Activated CD4-positive, alpha-beta T cell treated with anti-CD3 and anti-CD28 coated beads, Interleukin-2, amount 50 U/mL, for 16 hours (primary cell): ENCODE data around the gene RPS6KB2.
"Not testable (repeated sequence)": the region's sequence is repeated elsewhere in the genome, so short reads cannot be mapped to it uniquely, and the experiment has no call there.

Experiments
- DNase-seq: peaks from one replicate; pipeline ENCODE4 v3.0.0-alpha.2; 2020

The RPS6KB2 gene

DNA sequence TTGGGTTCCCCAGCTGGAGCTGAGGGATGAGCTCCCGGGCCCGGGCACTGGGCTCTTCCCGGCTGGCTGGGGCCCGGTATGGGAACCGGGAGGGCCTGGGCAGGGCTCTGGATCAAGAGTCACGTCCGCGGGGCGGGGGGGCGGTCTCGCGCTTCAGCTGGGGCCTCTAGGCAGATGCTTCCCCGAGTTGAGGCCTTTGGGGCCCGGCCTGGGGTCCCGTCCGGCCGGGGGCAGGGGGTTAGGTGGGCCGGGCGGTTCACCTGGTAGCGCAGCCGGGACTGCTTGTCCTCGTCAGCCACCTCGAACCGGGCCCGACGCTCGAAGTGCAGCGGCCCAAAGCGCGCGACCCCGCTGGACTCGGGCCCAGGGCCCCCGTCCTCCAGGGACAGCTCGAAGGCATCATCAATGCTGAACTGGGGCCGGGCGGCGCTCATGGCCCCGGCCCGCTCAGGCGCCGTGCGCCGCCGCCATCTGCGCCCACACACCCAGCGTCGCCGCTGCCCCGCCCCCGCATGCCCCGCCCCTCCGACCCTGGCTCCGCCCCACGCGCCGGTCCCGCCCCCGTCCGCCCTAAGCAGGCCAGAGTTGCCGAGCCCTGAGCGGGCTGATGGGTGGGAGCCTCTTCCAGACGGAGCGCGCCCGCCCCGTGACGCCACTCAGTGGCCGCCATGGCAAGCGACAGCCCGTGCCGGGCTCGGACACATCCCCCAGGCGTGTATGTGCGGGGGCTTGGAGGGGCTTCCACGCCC is 40.6 kb downstream of the RPS6KB2 start, which contains the start of gene TMEM134:
TSS of gene TMEM134 (minus strand) at position 493 of the 749 bp plus-strand sequence. CDS start at position 434, 59 bp downstream.
- peak; percentile 95 for DNase-seq

DNA sequence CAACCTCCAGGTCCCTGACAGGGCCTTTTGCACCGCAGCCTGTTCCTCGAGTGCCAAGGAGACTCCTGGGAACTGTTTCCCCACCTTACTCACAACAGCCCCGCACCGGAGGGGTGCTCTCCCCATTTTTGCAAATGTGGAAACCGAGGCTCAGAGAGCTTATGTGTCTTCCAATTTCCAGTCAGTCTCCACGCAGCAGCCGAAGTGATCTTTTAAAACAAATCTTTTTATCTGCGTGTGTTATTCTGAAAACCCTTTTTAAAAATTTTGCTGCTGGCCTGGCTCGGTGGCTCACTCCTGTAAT is 41.2 kb downstream of the RPS6KB2 start:
- no peak for DNase-seq

DNA sequence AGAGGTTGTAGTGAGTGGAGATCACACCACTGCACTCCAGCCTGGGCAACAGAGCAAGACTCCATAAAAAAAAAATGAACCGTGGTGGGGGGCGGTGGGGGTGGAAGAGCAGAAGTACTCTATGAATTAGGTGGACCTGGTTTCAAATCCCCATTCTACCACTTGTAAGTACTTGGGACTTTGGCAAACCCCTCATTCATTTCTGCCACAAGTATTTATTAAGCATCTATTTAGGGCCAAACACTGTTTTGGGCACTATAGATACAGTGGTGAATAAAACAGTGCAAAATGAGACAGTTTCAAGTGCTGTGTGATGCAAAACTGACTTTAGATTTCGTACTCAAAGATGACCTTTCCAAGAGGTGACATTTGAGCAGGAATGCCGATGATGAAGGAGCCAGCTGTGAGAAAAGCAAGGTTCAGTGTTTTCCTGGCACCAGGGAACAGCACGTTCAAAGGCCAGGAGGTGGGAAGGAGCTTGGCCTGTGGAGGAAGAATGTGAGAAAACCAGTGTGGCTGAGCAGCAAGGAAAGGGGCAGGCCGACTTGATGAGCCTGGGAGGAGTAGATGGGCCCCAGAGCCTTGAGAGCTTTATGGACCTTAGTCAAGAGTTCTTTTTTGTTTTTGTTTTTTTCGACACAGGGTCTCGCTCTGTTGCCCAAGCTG is 42.2 kb downstream of the RPS6KB2 start:
- DNase-seq = no peak

DNA sequence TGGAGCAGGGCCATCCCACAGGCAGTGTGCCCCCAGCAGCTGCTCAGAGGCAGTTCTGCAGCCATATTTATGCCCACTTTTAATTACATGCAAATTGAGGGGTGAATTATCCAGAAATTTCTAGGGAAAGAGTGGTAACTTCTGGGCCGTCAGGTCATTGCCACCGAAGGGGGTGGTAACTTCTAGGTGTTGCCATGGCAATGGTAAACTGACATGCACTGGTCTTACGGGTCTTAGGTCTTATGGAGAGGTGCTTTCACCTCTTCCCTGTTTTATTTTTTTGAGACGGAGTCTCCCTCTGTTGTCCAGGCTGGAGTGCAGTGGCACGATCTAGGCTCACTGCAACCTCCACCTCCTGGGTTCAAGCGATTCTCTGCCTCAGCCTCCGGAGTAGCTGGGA is 44.6 kb downstream of the RPS6KB2 start:
- no peak for DNase-seq

DNA sequence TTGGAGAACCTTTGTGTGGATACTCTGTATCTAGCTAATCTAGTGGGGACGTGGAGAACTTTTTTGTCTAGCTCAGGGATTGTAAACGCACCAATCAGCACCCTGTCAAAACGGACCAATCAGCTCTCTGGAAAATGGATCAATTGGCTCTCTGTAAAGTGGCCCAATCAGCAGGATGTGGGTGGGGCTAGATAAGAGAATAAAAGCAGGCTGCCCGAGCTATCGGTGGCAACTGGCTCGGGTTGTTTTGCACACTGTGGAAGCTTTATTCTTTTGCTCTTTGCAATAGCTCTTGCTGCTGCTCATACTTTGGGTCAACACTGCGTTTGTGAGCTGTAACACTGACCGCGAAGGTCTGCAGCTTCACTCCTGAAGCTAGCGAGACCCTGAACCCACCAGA is 48.4 kb downstream of the RPS6KB2 start:
- DNase-seq = not testable (repeated sequence)

DNA sequence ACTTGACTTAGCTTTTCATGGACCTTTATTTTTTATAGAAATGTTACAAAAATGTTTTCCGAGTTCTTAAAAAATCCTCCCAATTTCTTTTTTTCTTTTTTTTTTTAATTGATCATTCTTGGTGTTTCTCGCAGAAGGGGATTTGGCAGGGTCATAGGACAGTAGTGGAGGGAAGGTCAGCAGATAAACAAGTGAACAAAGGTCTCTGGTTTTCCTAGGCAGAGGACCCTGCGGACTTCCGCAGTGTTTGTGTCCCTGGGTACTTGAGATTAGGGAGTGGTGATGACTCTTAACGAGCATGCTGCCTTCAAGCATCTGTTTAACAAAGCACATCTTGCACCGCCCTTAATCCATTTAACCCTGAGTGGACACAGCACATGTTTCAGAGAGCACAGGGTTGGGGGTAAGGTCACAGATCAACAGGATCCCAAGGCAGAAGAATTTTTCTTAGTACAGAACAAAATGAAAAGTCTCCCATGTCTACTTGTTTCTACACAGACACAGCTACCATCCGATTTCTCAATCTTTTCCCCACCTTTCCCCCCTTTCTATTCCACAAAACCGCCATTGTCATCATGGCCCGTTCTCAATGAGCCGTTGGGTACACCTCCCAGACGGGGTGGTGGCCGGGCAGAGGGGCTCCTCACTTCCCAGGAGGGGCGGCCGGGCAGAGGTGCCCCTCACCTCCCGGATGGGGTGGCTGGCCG is 49.2 kb downstream of the RPS6KB2 start:
- not testable (repeated sequence) for DNase-seq

DNA sequence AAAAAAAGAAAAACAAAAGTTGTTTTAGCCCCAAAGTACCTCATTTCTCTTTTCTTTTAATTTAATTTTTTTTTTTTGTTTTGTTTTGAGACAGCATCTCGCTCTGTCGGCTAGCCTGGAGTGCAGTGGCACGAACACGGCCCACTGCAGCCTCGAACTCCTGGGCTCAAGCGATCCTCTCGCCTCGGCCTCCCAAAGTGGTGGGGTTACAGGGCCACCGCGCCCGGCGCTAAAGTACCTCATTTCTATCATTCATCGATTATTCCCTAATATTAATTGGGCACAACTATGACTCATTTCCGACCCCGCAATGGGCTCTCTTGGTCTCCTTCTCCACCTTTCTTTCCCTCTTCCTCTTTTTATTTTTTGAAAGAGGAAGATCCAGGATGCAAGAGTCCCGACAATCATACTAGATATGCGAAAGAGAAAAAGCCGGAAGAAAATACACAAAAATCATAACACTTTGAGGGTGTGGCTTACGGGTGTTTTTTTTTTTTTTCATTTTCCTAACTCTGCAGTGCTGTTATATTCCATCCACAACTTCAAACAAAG is 54.1 kb downstream of the RPS6KB2 start:
- no peak for DNase-seq

DNA sequence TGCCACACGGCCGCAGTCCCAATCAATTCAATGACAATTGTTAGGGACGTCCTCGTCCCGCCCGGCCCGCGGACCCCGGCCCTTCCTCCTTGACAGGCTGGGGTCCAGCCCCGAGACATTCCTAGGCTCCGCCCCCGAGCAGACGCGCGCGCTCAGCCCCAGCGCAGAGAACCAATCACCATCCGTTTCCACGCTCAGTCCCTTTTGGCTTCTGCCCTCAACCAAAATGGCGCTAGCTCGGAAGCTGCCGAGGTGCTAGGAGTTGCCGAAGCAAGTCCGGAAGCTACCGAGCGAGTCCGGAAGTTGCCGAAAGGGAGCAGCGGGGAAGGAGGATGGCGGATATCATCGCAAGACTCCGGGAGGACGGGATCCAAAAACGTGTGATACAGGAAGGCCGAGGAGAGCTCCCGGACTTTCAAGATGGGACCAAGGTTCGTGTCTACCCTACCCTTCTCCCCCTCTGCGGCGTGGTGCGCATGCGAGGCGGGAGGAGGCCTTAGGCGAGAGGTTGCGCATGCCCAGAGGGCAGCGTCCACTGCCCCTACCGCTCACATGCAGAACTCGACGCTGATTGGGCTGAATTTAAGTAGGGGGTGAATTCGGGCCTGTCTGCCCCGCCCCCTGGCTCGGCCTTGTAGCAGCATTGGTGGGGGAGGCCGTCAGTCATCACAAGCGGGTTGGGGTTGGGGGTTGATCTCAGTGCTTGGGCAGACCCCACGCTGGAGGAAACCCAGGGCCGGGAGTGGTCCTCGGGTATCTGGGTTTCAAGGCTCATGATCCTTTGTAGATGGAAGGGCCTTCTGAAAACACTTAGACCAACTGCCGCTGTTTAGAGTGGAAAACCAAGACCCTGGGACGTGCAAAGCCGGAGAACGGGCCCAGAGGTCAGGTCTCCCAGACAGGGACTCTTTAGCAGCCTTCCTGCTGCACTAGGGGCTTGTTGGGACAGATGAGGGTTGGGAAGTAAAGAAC is 54.8 kb downstream of the RPS6KB2 start, which contains the start of gene AIP:
TSS of gene AIP (plus strand) at position 200 of the 972 bp plus-strand sequence. CDS start at position 333, 133 bp downstream.
- peak; percentile 99 for DNase-seq

DNA sequence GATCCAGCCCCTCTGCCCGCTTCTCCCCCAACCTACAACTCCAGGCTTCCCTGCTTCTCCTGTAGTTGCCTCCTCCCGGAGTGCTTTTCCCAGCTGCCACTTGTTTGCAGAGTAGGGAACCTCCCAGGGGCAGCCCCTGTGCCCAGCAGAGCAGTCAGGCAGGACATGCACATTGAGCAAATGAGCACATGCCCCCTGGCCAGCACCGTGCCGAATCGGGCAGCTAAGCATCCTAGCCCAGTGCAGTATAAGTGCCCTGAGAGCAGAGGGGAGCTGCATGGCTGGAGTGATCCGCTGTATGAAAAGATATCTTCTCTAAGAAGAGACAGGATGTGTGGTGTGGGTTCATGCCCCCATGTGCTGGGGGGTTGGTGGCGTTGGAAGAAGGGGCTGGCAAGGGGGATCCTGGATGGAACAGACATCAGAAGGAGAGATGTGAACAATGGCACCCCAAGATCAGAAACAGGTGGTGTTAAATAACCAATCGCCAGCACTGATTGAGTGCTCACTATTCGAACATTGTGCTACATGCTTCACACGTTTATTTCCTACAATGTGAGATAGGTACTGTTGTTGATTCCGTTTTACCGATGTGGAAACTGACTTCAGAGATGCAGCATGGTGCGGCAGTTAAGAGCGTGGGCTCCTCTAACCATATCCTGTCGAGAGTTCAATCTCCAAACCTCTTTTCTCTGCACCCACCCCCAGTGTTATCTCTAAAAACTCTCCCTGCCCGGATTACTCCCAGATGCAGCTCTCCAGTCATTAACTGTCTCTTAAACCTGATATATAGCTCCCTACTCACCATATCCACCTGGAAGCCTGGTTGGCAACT is 55.8 kb downstream of the RPS6KB2 start:
- peak; percentile 76 for DNase-seq

DNA sequence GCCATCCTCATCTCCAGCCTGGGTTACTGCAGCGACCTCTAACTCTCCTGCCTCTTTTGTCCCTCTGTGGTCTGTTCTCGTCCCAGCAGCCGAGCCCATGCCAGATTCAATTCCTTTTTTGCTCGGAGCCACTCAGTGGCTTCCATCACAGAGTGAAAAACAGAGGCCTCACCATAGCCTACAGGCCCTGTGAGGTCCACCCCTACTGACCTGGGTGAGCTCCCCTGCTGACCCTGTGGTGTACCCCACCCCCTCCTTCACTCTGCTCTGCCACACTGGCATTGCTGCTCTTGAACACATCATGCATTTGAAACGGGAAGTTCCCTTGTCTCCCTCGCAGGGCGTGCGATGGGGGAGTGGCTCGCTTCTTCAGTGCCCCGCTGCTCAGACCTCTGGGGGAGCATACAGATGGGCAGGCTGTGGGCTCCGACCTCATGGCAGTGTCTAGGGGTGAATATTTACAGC is 56.6 kb downstream of the RPS6KB2 start:
- DNase-seq = peak; percentile 90
